ENCODE measurements around the gene EEFSEC.
"Not testable (repeated sequence)": the region's sequence is repeated elsewhere in the genome, so short reads cannot be mapped to it uniquely, and the experiment has no call there.

EEFSEC gene

DNA sequence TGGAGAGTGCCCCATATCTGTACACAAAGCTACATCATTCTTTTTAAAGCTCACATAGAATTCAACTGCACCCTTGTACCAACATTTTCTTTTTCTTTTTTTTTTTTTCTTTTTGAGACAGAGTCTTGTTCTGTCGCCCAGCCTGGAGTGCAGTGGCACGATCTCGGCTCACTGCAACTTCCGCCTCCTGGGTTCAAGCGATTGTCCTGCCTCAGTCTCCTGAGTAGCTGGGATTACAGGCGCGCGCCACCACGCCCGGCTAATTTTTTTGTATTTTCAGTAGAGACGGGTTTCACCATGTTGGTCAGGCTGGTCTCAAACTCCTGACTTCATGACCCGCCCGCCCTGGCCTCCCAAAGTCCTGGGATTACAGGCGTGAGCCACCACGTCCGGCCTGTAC, 1.1 kb downstream of the EEFSEC start:
- not testable (repeated sequence) for DNase-seq

- DNase-seq = no peak
These were observed 2.5 kb downstream of the EEFSEC start for GRCh38 chr3:128155616-128156360.

DNA sequence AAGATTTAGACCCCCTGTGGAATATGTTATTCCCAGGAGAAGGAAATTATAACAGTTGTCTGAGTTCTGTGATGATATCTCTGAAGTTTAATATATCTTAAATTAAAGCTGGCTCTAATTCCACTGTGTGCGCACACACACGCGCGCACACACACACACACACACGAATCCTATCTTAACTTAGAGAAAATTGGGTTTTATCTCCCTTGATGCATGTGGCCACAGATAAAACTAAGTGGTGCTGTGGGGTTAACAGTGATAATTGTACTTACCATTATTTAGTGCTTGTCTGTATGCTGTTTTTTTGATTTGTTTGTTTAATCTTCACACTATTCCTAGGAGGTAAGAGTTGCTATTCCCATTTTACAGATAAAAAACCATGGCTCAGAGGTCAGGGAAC, 7.4 kb downstream of the EEFSEC start:
- peak; percentile 53 for DNase-seq

- no peak for DNase-seq
These were observed 10.2 kb downstream of the EEFSEC start for GRCh38 chr3:128163432-128163831.

DNA sequence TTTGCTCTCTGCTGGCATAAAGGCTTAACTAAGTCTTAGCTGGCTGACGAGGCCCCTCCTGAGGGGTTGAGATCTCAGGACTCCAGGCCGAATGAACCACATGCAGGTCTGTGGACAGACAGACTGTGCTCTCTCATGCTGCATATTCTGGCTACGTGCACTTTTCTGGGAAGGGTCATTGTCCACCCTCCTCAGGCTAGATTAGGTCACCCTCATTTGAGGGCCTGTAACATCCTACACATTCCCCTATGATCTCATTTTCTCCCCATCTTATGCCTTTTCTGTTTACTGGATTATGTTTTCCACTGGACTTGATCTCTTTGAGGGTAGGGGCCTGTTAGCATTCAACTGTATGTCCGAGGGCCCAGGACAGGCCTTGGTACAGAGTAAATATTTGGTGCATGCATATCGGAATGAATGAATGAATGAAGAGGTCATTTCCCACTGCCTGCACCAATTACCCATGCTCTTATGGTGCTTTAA, 13.7 kb downstream of the EEFSEC start:
- no peak for DNase-seq

DNA sequence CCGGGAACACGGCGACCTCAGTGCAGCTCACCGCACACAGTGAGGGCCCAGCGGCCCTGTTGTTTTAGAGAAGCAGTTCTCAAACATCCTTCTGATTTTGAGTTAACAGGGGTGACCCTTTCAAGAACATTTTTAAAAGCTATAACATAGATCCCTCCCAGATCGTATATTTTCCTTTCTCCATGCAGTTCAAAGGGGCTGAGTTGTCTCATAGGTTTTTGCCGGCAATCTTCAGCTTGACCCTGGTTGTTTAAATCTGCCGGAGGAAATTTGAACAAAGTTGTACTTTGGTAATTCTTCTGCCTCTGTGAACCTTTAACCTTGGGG, 14.3 kb downstream of the EEFSEC start:
- DNase-seq = no peak

GRCh38 chr3:128167973-128168674, 14.8 kb downstream of the EEFSEC start:
- no peak for DNase-seq

DNA sequence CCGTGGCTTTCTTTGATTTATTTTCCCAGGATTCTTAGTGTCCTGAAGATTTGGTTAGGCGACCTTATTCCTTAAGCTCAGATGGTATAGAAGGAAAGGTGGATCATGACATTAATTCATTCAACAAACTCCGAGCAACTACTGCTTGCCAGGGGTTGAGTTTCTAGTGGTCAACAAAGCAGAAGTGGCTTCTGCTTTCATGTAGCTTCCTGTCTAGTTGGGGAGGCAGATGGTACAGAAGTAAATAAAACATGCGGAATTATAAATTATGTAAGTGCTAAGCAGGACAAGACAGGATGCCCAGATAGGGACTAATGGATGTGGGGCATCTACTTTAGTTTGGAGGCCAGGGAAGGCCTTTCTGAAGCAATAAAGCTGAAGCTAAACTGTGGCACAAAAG, 15.6 kb downstream of the EEFSEC start:
- no peak for DNase-seq

- DNase-seq = peak; percentile 88
These were observed 17.7 kb downstream of the EEFSEC start for GRCh38 chr3:128170866-128171516.

DNA sequence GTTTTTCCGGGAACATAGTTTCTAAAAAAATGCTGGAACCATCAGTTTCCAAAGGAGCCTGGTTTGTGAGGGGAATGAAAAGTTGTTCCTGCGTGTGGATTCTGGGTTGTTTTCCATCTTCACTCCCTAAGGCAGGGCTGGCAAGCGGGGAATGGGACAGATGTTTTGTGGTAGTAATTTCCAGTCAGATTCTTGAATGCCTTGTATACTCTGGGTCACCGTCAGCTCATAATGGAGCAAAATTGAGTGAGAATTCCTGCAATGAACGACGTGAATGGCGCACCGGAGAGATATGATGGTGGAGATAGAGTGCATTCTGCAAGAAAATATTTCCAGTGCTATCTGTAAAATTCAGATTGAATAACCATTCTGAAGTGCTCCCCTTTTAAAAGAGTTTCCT, 19.9 kb downstream of the EEFSEC start:
- DNase-seq = no peak

GRCh38 chr3:128173849-128174248, 20.6 kb downstream of the EEFSEC start:
- DNase-seq = peak; percentile 37

DNA sequence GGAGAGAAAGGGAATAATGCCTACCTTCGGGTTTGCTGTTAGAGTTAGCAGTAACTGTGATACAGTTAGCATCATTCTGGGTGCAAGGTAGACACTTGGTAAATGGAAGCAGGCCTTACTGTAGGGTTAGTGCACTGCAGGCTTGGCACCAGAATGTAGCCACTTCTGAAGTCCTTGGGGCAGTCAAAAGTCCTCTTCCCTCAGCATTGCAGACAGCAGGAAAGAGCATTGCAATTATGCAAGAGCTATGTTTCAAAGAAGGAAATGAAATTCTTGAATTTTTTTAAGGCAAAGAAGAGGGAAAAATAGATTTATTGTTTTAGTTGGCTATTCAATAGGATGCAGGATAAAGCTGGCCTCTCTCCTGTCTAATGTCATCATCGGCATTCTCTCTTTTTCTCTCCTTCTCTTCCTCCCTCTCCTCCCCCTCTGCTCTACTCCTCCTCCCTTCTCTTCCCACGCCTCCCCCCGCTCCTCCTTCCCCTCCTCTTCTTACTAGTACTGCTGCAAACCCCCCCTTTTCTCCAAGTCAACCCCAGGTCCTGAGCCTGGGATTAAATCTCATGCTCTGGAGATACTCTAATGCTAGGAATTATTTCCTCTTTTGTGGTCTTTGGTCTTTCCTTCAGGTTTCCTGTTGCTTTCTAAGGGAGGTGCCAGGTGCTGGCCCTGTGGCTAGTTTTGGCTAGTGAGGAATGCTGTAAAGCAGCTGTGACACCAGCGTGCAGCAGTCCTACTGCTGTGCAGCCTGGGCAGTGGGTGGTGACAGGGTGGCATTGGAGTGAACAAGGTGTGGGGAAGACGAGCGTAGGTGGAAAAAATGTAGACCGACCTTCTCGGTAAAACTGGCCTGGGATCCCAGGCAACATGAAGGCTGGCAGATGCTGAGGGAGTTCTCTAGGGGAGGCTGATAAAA, 21.7 kb downstream of the EEFSEC start:
- DNase-seq = no peak

GRCh38 chr3:128175768-128176167, 22.5 kb downstream of the EEFSEC start:
- DNase-seq = no peak

DNA sequence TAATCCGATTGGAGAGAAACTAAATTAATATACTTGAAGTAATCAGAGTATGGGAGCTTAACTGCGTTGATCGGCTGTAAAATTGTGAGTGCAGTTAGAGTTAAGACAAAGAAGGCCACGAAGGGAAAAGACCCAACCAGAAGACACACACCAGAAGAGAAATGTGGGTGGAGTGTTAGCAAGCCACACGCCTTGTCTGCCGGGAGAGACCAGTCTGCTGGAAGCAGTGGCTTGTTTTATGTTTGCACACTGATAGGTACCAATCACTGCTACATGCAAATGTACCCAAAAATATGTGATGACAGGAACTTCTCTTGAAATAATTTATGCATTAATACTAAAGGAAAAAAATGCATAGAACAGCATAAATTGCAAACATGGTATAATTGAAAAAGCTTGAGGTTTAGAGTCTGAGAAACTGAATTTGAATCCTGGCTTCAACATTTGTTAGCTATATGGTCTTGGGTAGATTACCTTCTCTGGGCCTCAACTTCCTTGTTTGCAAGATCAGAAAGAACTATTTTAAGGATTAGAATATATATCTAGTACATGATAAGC, 23.1 kb downstream of the EEFSEC start:
- DNase-seq = peak; percentile 43

DNA sequence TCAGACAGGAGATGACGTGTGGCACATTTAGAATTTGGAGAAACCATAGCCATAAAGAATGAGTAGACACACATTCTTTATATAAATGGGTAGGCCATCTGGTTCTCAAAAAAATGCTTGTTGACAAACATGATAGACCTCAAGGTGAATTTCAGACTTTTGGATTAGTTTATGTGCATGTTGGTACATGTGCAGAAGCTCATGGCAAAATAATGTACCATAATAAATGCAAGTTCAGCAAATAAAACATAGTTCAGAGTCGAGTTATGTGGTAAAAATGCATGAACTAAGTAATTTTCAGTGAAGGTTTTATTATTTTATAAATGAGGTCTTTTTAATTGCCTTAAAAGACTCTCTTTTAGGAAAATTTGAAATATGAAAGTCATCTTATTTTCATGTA, 24.6 kb downstream of the EEFSEC start:
- no peak for DNase-seq

GRCh38 chr3:128178782-128179483, 25.7 kb downstream of the EEFSEC start:
- no peak for DNase-seq

- DNase-seq = no peak
These were observed 26.2 kb downstream of the EEFSEC start for GRCh38 chr3:128179484-128179819.

GRCh38 chr3:128180436-128180835, 27.2 kb downstream of the EEFSEC start:
- DNase-seq = no peak

DNA sequence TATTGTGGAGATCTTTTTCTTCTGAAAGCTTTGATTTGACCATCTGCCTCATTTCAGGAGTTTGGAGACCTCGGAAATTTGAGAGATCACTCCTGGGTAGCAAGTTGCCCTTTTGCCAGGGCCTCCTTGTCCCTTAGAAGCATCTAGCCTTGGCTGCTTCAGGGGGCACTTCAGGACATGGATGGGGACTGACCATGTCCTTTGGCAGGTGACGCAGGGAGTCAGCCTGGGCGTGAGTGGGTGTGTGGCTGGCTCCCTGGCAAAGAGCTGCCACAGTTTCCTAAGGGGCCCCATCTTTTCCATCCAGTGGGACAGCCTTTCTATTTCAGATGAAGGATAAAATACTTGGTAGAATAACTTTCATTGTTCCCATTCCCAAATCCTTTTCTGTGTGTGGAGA, 27.6 kb downstream of the EEFSEC start:
- no peak for DNase-seq

DNA sequence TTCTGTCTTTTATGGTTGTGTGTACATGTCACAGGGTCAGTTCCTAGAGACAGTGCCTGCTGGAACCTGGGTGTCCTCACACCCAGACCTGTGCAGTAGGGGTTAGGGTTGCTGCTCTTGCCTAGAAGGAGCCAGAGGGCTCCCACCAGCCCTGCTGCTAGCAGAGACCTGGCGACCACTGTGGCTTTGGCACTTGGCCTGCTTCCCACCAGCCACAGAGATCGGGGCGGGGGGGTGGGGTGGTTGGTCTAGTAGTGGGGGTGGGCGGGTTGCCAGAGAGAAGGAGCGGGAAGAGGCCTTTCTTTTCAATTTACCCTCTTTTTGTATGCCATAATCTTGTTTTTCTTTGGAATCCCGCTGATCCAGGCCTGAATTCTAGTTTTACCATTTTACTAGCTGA, 29.4 kb downstream of the EEFSEC start:
- DNase-seq = peak; percentile 49

- no peak for DNase-seq
These were observed 32.6 kb downstream of the EEFSEC start for GRCh38 chr3:128185630-128186447.

All from hematopoietic multipotent progenitor cell treated with erythropoietin and hydrocortisone succinate and interleukin-3 and kit ligand, for 4 days (in vitro differentiated cells).